OCI-LY1 (cell line): ENCODE data around the gene PCF11.

Experiments
- EZH2 ChIP-seq: fragments of 200-600 bp; sonication (generic), shearing (Covaris generic); IDR thresholded peaks from 2 replicates; pipeline ENCODE4 v1.8.0; 2017; ENCODE audit warnings: borderline replicate concordance, mixed run types, mild to moderate bottlenecking, antibody characterized with exemption, low read length, moderate library complexity, mixed read lengths
- TF ChIP-seq, protein P1 (sequence below): fragments of 200-600 bp; sonication (generic), shearing (Covaris generic); IDR thresholded peaks from 2 replicates; pipeline ENCODE4 v1.5.1; 2017; ENCODE audit warnings: mild to moderate bottlenecking, antibody characterized with exemption, low read length, moderate library complexity, mixed read lengths

GRCh38 chr11:83195143-83195466 lies 38.2 kb downstream of the PCF11 start:
- TF ChIP-seq, protein P1, sequence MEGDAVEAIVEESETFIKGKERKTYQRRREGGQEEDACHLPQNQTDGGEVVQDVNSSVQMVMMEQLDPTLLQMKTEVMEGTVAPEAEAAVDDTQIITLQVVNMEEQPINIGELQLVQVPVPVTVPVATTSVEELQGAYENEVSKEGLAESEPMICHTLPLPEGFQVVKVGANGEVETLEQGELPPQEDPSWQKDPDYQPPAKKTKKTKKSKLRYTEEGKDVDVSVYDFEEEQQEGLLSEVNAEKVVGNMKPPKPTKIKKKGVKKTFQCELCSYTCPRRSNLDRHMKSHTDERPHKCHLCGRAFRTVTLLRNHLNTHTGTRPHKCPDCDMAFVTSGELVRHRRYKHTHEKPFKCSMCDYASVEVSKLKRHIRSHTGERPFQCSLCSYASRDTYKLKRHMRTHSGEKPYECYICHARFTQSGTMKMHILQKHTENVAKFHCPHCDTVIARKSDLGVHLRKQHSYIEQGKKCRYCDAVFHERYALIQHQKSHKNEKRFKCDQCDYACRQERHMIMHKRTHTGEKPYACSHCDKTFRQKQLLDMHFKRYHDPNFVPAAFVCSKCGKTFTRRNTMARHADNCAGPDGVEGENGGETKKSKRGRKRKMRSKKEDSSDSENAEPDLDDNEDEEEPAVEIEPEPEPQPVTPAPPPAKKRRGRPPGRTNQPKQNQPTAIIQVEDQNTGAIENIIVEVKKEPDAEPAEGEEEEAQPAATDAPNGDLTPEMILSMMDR = peak; percentile 24; the same call in 1 of the 2 replicates
- TF ChIP-seq EZH2 = no peak
